Neural cell (in vitro differentiated cells): ENCODE data around the gene NKAIN2. TPM values are rescaled to one million over a fixed set of nuclear protein-coding genes. Genes with fewer than 3 reads are reported as not detected.

Experiments used
- H2AFZ ChIP-seq: fragments of 200-600, 300-800 bp; sonication (generic), shearing (Covaris generic); 2 replicates; pipeline ENCODE4 v1.6.0; 2014; ENCODE audit warnings: low read depth, mild to moderate bottlenecking, antibody characterized with exemption, low read length, moderate library complexity
- H3F3A ChIP-seq: fragments of 200-600 bp; shearing (Covaris generic); 2 replicates; pipeline ENCODE4 v1.6.1; 2016; ENCODE audit warnings: mild to moderate bottlenecking, moderate library complexity, mixed read lengths, antibody characterized with exemption, low read length; ENCODE audit not compliant: insufficient read depth, poor library complexity, severe bottlenecking
- H3K27ac ChIP-seq: fragments of 200-600, 300-800 bp; sonication (generic), shearing (Covaris generic); 2 replicates; pipeline ENCODE4 v1.5.1; 2014; ENCODE audit warnings: mild to moderate bottlenecking, low read length, moderate library complexity
- H3K27me3 ChIP-seq: fragments of 300-800, 200-600 bp; sonication (generic), shearing (Covaris generic); 2 replicates; pipeline ENCODE4 v1.6.0; 2014; ENCODE audit warnings: mild to moderate bottlenecking, low read depth, low read length, moderate library complexity; ENCODE audit not compliant: insufficient read depth
- H3K36me3 ChIP-seq: fragments of 300-800, 200-600 bp; sonication (generic), shearing (Covaris generic); 2 replicates; pipeline ENCODE4 v1.5.1; 2014; ENCODE audit warnings: mild to moderate bottlenecking, antibody characterized with exemption, low read length, moderate library complexity; ENCODE audit not compliant: insufficient read depth
- H3K4me2 ChIP-seq: fragments of 300-800, 200-600 bp; sonication (generic), shearing (Covaris generic); 2 replicates; pipeline ENCODE4 v1.6.0; 2014; ENCODE audit warnings: mild to moderate bottlenecking, low read length
- H3K4me3 ChIP-seq: fragments of 300-800, 200-600 bp; sonication (generic), shearing (Covaris generic); 2 replicates; pipeline ENCODE4 v1.5.1; 2014; ENCODE audit warnings: mild to moderate bottlenecking, low read length, moderate library complexity
- H3K79me2 ChIP-seq: fragments of 200-600 bp; shearing (Covaris generic); replicated peaks from 2 replicates; pipeline ENCODE4 v1.6.0; 2014; ENCODE audit warnings: mild to moderate bottlenecking, low read length, moderate library complexity; ENCODE audit not compliant: insufficient read depth
- H3K9ac ChIP-seq: fragments of 300-800, 200-600 bp; sonication (generic), shearing (Covaris generic); 2 replicates; pipeline ENCODE4 v1.6.1; 2016; ENCODE audit warnings: mild to moderate bottlenecking, low read length, mixed read lengths
- H3K9me2 ChIP-seq: fragments of 200-600 bp; shearing (Covaris generic); 2 replicates; pipeline ENCODE4 v1.6.1; 2016; ENCODE audit warnings: mild to moderate bottlenecking, low read length, mixed read lengths; ENCODE audit not compliant: insufficient read depth
- H3K9me3 ChIP-seq: fragments of 200-600, 300-800 bp; sonication (generic), shearing (Covaris generic); 2 replicates; pipeline ENCODE4 v1.6.1; 2016; ENCODE audit warnings: mild to moderate bottlenecking, mixed run types, low read length, moderate library complexity, mixed read lengths
- H4K20me1 ChIP-seq: fragments of 200-600 bp; shearing (Covaris generic); 2 replicates; pipeline ENCODE4 v1.6.1; 2016; ENCODE audit warnings: mild to moderate bottlenecking, mixed run types; ENCODE audit not compliant: insufficient read depth
- EP300 ChIP-seq: fragments of 450-650 bp; conservative IDR thresholded peaks from 2 replicates; pipeline ENCODE4 v1.6.1; 2014; ENCODE audit warnings: antibody characterized with exemption, mild to moderate bottlenecking, moderate library complexity; ENCODE audit not compliant: poor library complexity, severe bottlenecking
- MXI1 ChIP-seq: fragments of 450-650 bp; conservative IDR thresholded peaks from 2 replicates; pipeline ENCODE4 v1.6.1; 2014; ENCODE audit warnings: antibody characterized with exemption, mild to moderate bottlenecking; ENCODE audit not compliant: poor library complexity, severe bottlenecking
- POLR2AphosphoS5 ChIP-seq: IDR thresholded peaks from 2 replicates; pipeline ENCODE4 v1.6.1; 2012
- RAD21 ChIP-seq: fragments of 450-650 bp; conservative IDR thresholded peaks from 2 replicates; pipeline ENCODE4 v1.6.1; 2014; ENCODE audit warnings: antibody characterized with exemption, mild to moderate bottlenecking, moderate library complexity
- SMC3 ChIP-seq: fragments of 450-650 bp; conservative IDR thresholded peaks from 2 replicates; pipeline ENCODE4 v1.6.1; 2014; ENCODE audit warnings: antibody characterized with exemption, mild to moderate bottlenecking, moderate library complexity; ENCODE audit not compliant: poor library complexity
- TAF1 ChIP-seq: IDR thresholded peaks from 2 replicates; pipeline ENCODE4 v1.6.1; 2012; ENCODE audit warnings: low read depth
- polyA plus RNA-seq: library from polyadenylated mRNA; depleted of rRNA; stranded (reverse); fragments of >200 nt; gene quantifications from 2 replicates; pipeline ENCODE4 v1.2.3, GENCODE V29; 2014
- TF ChIP-seq, protein P1 (sequence below): fragments of 450-650 bp; IDR thresholded peaks from 2 replicates; pipeline ENCODE4 v1.5.1; 2014; ENCODE audit warnings: antibody characterized with exemption, mild to moderate bottlenecking, moderate library complexity; ENCODE audit not compliant: poor library complexity, severe bottlenecking
- TF ChIP-seq, protein P2 (sequence below): IDR thresholded peaks from 2 replicates; pipeline ENCODE4 v1.6.1; 2012; ENCODE audit warnings: borderline replicate concordance

NKAIN2 gene
- polyA plus RNA-seq, 1 donor from 2014 or later, result 23.2 TPM

GRCh38 chr6:123997223-123997622 lies 193.6 kb downstream of the NKAIN2 start:
- Histone ChIP-seq H3K9ac (no peak overlapping the region), H3K36me3 (no peaks in the 10 kb centered on the region), H3K4me3 (no peak overlapping the region), H2AFZ (no peak overlapping the region), H3K79me2 (no peaks in the 10 kb centered on the region), H3K27ac (no peak overlapping the region), H3K9me3 (no peaks in the 10 kb centered on the region), H3K4me2 (no peak overlapping the region), H3F3A (no peaks in the 10 kb centered on the region), H3K27me3 (no peaks in the 10 kb centered on the region), H3K9me2 (no peaks in the 10 kb centered on the region), H4K20me1 (no peaks in the 10 kb centered on the region)
- no peak for TF ChIP-seq POLR2AphosphoS5
- TF ChIP-seq, protein P1, sequence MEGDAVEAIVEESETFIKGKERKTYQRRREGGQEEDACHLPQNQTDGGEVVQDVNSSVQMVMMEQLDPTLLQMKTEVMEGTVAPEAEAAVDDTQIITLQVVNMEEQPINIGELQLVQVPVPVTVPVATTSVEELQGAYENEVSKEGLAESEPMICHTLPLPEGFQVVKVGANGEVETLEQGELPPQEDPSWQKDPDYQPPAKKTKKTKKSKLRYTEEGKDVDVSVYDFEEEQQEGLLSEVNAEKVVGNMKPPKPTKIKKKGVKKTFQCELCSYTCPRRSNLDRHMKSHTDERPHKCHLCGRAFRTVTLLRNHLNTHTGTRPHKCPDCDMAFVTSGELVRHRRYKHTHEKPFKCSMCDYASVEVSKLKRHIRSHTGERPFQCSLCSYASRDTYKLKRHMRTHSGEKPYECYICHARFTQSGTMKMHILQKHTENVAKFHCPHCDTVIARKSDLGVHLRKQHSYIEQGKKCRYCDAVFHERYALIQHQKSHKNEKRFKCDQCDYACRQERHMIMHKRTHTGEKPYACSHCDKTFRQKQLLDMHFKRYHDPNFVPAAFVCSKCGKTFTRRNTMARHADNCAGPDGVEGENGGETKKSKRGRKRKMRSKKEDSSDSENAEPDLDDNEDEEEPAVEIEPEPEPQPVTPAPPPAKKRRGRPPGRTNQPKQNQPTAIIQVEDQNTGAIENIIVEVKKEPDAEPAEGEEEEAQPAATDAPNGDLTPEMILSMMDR, result no peak
- no peak for TF ChIP-seq SMC3
- TF ChIP-seq EP300, result no peak
- TF ChIP-seq MXI1, result no peak

- no peak overlapping the region for H3K9ac ChIP-seq
- H3K9me3 ChIP-seq, result no peaks in the 10 kb centered on the region
- H3K36me3 ChIP-seq, result no peaks in the 10 kb centered on the region
- H3K27ac ChIP-seq, result no peak overlapping the region
- H3K27me3 ChIP-seq, result no peaks in the 10 kb centered on the region
- H4K20me1 ChIP-seq, result no peaks in the 10 kb centered on the region
- TF ChIP-seq, protein P2, sequence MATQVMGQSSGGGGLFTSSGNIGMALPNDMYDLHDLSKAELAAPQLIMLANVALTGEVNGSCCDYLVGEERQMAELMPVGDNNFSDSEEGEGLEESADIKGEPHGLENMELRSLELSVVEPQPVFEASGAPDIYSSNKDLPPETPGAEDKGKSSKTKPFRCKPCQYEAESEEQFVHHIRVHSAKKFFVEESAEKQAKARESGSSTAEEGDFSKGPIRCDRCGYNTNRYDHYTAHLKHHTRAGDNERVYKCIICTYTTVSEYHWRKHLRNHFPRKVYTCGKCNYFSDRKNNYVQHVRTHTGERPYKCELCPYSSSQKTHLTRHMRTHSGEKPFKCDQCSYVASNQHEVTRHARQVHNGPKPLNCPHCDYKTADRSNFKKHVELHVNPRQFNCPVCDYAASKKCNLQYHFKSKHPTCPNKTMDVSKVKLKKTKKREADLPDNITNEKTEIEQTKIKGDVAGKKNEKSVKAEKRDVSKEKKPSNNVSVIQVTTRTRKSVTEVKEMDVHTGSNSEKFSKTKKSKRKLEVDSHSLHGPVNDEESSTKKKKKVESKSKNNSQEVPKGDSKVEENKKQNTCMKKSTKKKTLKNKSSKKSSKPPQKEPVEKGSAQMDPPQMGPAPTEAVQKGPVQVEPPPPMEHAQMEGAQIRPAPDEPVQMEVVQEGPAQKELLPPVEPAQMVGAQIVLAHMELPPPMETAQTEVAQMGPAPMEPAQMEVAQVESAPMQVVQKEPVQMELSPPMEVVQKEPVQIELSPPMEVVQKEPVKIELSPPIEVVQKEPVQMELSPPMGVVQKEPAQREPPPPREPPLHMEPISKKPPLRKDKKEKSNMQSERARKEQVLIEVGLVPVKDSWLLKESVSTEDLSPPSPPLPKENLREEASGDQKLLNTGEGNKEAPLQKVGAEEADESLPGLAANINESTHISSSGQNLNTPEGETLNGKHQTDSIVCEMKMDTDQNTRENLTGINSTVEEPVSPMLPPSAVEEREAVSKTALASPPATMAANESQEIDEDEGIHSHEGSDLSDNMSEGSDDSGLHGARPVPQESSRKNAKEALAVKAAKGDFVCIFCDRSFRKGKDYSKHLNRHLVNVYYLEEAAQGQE, result no peak
- TF ChIP-seq RAD21 (no peak), POLR2AphosphoS5 (no peak), TAF1 (no peak)
- H3K9me2 ChIP-seq, result no peaks in the 10 kb centered on the region
- no peaks in the 10 kb centered on the region for H3F3A ChIP-seq
- H3K4me3 ChIP-seq, result no peak overlapping the region
- H3K79me2 ChIP-seq, result no peaks in the 10 kb centered on the region
- H3K4me2 ChIP-seq, result no peak overlapping the region
- no peak overlapping the region for H2AFZ ChIP-seq
Observed at GRCh38 chr6:124002377-124003081, 198.9 kb downstream of the NKAIN2 start.

DNA sequence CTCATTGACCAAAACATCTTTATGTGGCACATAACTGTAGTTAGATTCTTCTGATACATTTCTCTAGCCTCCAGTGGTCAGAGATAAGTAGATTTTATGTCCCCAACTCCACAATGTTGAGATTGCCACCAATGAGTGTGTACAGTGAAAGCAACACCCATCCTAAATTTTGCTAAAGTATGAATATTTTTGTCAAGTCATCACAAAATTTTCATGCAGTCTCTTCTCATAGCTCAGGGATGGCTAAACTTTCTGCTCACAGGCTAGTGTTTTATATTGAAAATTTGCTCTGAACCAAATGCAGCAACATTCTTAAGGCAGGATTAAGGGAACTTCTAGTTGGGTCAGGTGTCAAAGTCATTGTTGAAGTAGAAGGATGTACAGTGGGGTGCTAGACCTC lies 203.6 kb downstream of the NKAIN2 start:
- Histone ChIP-seq H3F3A (no peaks in the 10 kb centered on the region), H3K79me2 (no peaks in the 10 kb centered on the region), H3K27ac (no peak overlapping the region), H3K9me2 (no peaks in the 10 kb centered on the region), H4K20me1 (no peaks in the 10 kb centered on the region), H3K9ac (no peak overlapping the region), H3K4me2 (no peak overlapping the region), H3K27me3 (no peaks in the 10 kb centered on the region), H2AFZ (no peak overlapping the region), H3K9me3 (no peaks in the 10 kb centered on the region), H3K4me3 (no peak overlapping the region), H3K36me3 (no peaks in the 10 kb centered on the region)
- TF ChIP-seq, protein P2, result no peak
